ENCODE measurements around the gene TNFRSF1B. TPM values are rescaled to one million over a fixed set of nuclear protein-coding genes. Genes with fewer than 3 reads are reported as not detected.
A peak's percentile ranks its signal among the peaks of the same experiment; 100 is the strongest.

The TNFRSF1B gene
- total RNA-seq, 6 donors from 2014 or later, result 28.3 to 113 (median 58.5) TPM

DNA sequence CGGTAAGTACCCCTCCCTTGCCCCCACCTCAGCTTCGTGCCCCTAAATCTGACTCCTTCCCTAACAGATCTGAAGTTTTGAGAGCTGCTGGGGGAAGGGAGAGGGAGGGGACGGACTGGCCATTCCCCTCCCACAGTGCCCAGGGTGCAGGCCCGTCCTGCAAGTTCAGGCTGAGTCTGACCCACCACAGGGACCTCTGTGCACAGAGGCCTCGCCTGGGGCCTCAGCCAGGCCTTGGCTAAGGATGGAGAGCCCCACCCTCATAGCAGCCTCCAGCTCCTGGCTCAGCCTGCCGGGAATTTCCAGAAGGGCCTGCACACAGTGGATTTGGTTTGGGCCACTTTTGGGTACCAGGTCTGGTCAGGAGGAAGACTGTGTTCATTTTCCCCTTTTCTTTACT is 31.2 kb upstream of the TNFRSF1B start:
- H3K27ac ChIP-seq, result peak overlapping the region in 2 of 4 donors; percentile 46 to 64
- no peaks in the 10 kb centered on the region for H3K36me3 ChIP-seq
- DNase-seq (no peak), ATAC-seq (ENCODE audit: low FRiP score in 2 of 2) (peak in 1 of 2 donors; percentile 72)
- H3K4me1 ChIP-seq, result peaks cover 22 to 34% (median 28%) of the 10 kb centered on the region in 4 donors
- TF ChIP-seq POLR2A (IDR thresholded peaks at IDR 0.05) (no peak), EP300 (IDR thresholded peaks at IDR 0.05) (no peak), POLR2AphosphoS5 (IDR thresholded peaks at IDR 0.05) (no peak)
- TF ChIP-seq, protein P1, sequence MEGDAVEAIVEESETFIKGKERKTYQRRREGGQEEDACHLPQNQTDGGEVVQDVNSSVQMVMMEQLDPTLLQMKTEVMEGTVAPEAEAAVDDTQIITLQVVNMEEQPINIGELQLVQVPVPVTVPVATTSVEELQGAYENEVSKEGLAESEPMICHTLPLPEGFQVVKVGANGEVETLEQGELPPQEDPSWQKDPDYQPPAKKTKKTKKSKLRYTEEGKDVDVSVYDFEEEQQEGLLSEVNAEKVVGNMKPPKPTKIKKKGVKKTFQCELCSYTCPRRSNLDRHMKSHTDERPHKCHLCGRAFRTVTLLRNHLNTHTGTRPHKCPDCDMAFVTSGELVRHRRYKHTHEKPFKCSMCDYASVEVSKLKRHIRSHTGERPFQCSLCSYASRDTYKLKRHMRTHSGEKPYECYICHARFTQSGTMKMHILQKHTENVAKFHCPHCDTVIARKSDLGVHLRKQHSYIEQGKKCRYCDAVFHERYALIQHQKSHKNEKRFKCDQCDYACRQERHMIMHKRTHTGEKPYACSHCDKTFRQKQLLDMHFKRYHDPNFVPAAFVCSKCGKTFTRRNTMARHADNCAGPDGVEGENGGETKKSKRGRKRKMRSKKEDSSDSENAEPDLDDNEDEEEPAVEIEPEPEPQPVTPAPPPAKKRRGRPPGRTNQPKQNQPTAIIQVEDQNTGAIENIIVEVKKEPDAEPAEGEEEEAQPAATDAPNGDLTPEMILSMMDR (IDR thresholded peaks at IDR 0.05), result no peak
- no peaks in the 10 kb centered on the region for H3K9me3 ChIP-seq
- no peak overlapping the region for H3K4me3 ChIP-seq
- 50 to 68% methylated on average over 3 to 6 of the region's 6 CpGs for WGBS, 2 donors
- H3K27me3 ChIP-seq, result no peaks in the 10 kb centered on the region

DNA sequence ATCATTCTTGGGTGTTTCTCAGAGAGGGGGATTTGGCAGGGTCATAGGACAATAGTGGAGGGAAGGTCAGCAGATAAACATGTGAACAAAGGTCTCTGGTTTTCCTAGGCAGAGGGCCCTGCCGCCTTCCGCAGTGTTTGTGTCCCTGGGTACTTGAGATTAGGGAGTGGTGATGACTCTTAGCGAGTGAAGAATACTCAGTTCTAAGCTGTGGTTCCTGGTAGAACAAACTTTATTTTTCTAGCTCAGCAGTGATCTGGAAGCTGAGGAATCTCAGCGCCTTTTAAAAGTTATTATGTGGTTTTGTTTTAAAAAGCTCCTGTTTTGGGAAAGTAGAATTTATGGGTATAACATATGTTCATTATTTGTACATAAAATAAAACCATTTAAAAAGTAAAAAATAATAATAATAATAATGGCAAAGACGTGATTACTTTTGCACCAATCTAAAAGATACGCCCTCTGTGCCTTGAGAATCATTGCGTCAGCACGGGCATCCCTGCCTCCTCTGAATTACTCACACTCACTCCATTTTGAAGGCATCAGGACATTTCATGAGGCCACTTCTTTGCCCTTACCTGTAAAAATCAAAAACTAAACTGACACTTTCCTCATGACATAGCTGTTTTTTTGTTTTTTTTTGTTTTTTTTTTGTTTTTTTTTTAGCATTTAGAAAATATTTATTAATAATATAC is 29.7 kb upstream of the TNFRSF1B start:
- H3K4me1 ChIP-seq, result peaks cover 15 to 36% (median 26%) of the 10 kb centered on the region in 4 donors
- no peaks in the 10 kb centered on the region for H3K9me3 ChIP-seq
- peak overlapping the region in 3 of 4 donors; percentile 0 to 43 (median 2) for H3K27ac ChIP-seq
- no peaks in the 10 kb centered on the region for H3K36me3 ChIP-seq
- H3K4me3 ChIP-seq, result no peak overlapping the region
- WGBS, 2 donors, result 65 to 69% methylated on average over 8 of the region's 8 CpGs
- DNase-seq (no peak), ATAC-seq (ENCODE audit: low FRiP score in 2 of 2) (no peak)
- TF ChIP-seq, protein P1 (IDR thresholded peaks at IDR 0.05), result no peak
- TF ChIP-seq EP300 (IDR thresholded peaks at IDR 0.05), result no peak
- TF ChIP-seq POLR2A (IDR thresholded peaks at IDR 0.05), result no peak
- TF ChIP-seq POLR2AphosphoS5 (IDR thresholded peaks at IDR 0.05), result no peak
- no peaks in the 10 kb centered on the region for H3K27me3 ChIP-seq

DNA sequence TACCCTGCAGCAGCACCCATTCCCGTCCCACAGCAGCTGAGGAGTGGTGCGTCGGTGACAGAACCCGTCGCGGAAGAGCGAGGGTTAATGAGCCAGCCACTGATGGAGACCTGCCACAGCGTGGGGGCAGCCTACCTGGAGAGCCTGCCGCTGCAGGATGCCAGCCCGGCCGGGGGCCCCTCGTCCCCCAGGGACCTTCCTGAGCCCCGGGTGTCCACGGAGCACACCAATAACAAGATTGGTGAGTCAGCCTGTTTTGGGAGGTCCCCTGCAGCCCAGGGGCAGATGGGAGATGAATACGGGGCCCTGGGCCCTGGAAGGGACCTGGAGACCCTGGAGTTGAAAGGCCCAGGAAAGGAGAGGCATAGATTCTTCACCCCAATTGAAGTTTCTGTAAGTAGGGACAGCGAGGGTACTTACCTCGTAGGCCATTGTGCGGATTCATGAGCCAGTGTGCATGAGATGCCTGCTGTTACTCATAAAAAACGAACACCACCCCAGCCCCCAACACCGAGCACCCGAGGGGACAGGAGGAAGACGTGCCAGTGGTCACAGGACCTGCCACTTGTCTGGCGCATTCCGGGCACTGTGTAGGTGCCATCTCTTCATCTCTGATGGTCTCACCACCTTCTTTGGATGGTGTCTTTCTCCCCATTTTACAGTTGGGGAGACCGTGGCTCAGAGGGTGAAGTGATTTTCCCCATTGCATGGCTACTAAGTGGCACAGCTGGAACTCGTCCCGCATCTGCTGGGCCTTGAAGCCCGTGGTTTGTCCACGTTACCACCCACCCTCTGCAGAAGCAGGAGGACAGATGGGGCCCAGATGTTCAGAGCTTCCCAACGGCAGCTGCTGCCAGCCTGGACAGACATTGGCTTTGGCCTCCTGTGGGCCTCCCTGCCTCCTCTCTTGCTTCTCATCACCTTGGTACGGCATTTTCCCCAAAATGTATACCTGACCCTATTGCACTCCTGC is 28.3 kb upstream of the TNFRSF1B start:
- no peak for ATAC-seq (ENCODE audit: low FRiP score in 2 of 2)
- TF ChIP-seq POLR2A (IDR thresholded peaks at IDR 0.05), result no peak
- TF ChIP-seq POLR2AphosphoS5 (IDR thresholded peaks at IDR 0.05), result no peak
- no peak for TF ChIP-seq EP300 (IDR thresholded peaks at IDR 0.05)
- TF ChIP-seq, protein P1 (IDR thresholded peaks at IDR 0.05), result no peak

GRCh38 chr1:12140016-12140415 is 26.8 kb upstream of the TNFRSF1B start:
- Histone ChIP-seq H3K9me3 (no peaks in the 10 kb centered on the region), H3K27ac (no peak overlapping the region), H3K36me3 (no peaks in the 10 kb centered on the region), H3K4me3 (no peak overlapping the region), H3K27me3 (no peaks in the 10 kb centered on the region), H3K4me1 (peaks cover 21 to 48% (median 33%) of the 10 kb centered on the region in 4 donors)
- no peak for TF ChIP-seq POLR2AphosphoS5 (IDR thresholded peaks at IDR 0.05)
- TF ChIP-seq POLR2A (IDR thresholded peaks at IDR 0.05), result no peak
- TF ChIP-seq EP300 (IDR thresholded peaks at IDR 0.05), result no peak
- TF ChIP-seq, protein P1 (IDR thresholded peaks at IDR 0.05), result no peak
- ATAC-seq (ENCODE audit: low FRiP score in 2 of 2) (no peak), DNase-seq (no peak)
- 93% methylated on average over 3 of the region's 4 CpGs for WGBS, 2 donors

More for the DNA sequence above, 28.3 kb upstream of the TNFRSF1B start:
- peak in 1 of 2 donors; percentile 65 for DNase-seq
- H3K36me3 ChIP-seq, result no peaks in the 10 kb centered on the region
- H3K4me1 ChIP-seq, result peaks cover 15 to 33% (median 23%) of the 10 kb centered on the region in 4 donors
- H3K4me3 ChIP-seq, result no peak overlapping the region
- H3K27ac ChIP-seq, result no peak overlapping the region
- H3K27me3 ChIP-seq, result no peaks in the 10 kb centered on the region
- no peaks in the 10 kb centered on the region for H3K9me3 ChIP-seq
- WGBS, 2 donors, result 89% methylated on average over 23 to 29 of the region's 31 CpGs
